Measurements from ENCODE around the gene JPT1.

JPT1 gene

GRCh38 chr17:75146592-75146991 is 7.7 kb downstream of the JPT1 start:
- H3K36me3 ChIP-seq (ENCODE audit: control insufficient read depth, low read length) = peaks cover 79% of the 10 kb centered on the region
- no peak overlapping the region for H3K4me3 ChIP-seq (ENCODE audit: low read length)
- peaks cover 8% of the 10 kb centered on the region; the same call in 1 of the 2 replicates for H3F3A ChIP-seq (ENCODE audit: control insufficient read depth, insufficient read depth)
- no peaks in the 10 kb centered on the region for H3K9me2 ChIP-seq (replicated peaks; ENCODE audit: control insufficient read depth, low read length)
- no peak overlapping the region for H3K4me2 ChIP-seq (ENCODE audit: low read length)
- no peak overlapping the region for H3K27ac ChIP-seq (ENCODE audit: low read depth, low read length)
- peaks cover 48% of the 10 kb centered on the region for H3K79me2 ChIP-seq (ENCODE audit: control insufficient read depth, low read length)
- H3K27me3 ChIP-seq (ENCODE audit: control insufficient read depth, low read length) = no peaks in the 10 kb centered on the region
- H3K9me3 ChIP-seq (ENCODE audit: control insufficient read depth, insufficient read depth, low read length) = no peaks in the 10 kb centered on the region
- peaks cover 6% of the 10 kb centered on the region; the same call in 1 of the 2 replicates for H3K4me1 ChIP-seq (ENCODE audit: control insufficient read depth, low read length)
- H4K20me1 ChIP-seq (ENCODE audit: control insufficient read depth, insufficient read depth, low read depth, low read length) = no peaks in the 10 kb centered on the region; the same call in 1 of the 2 replicates
- TF ChIP-seq EZH2phosphoT487 (IDR thresholded peaks at IDR 0.05; ENCODE audit: borderline replicate concordance, low read length) (no peak), CTCF (IDR thresholded peaks at IDR 0.05; ENCODE audit: low read depth, low read length, poor library complexity, severe bottlenecking) (no peak)

- H3K9me3 ChIP-seq (ENCODE audit: control insufficient read depth, insufficient read depth, low read length) = no peaks in the 10 kb centered on the region
- H3K4me3 ChIP-seq (ENCODE audit: low read length) = no peak overlapping the region
- TF ChIP-seq EZH2phosphoT487 (IDR thresholded peaks at IDR 0.05; ENCODE audit: borderline replicate concordance, low read length) (no peak), CTCF (IDR thresholded peaks at IDR 0.05; ENCODE audit: low read depth, low read length, poor library complexity, severe bottlenecking) (no peak)
- H3K4me1 ChIP-seq (ENCODE audit: control insufficient read depth, low read length) = peaks cover 15% of the 10 kb centered on the region
- H3F3A ChIP-seq (ENCODE audit: control insufficient read depth, insufficient read depth) = peaks cover 8% of the 10 kb centered on the region; the same call in 1 of the 2 replicates
- H3K27ac ChIP-seq (ENCODE audit: low read depth, low read length) = no peak overlapping the region
- peaks cover 32% of the 10 kb centered on the region for H3K79me2 ChIP-seq (ENCODE audit: control insufficient read depth, low read length)
- no peak overlapping the region for H3K4me2 ChIP-seq (ENCODE audit: low read length)
- H3K36me3 ChIP-seq (ENCODE audit: control insufficient read depth, low read length) = peaks cover 92% of the 10 kb centered on the region
- no peaks in the 10 kb centered on the region; the same call in 1 of the 2 replicates for H4K20me1 ChIP-seq (ENCODE audit: control insufficient read depth, insufficient read depth, low read depth, low read length)
- H3K27me3 ChIP-seq (ENCODE audit: control insufficient read depth, low read length) = no peaks in the 10 kb centered on the region
- no peaks in the 10 kb centered on the region for H3K9me2 ChIP-seq (replicated peaks; ENCODE audit: control insufficient read depth, low read length)
These were observed 9.3 kb downstream of the JPT1 start for GRCh38 chr17:75144816-75145512.

- Histone ChIP-seq H3K36me3 (ENCODE audit: control insufficient read depth, low read length) (peaks cover 96% of the 10 kb centered on the region), H3K27ac (ENCODE audit: low read depth, low read length) (no peak overlapping the region), H4K20me1 (ENCODE audit: control insufficient read depth, insufficient read depth, low read depth, low read length) (peaks cover 3% of the 10 kb centered on the region; the same call in 1 of the 2 replicates), H3K4me3 (ENCODE audit: low read length) (no peak overlapping the region), H3K4me1 (ENCODE audit: control insufficient read depth, low read length) (peaks cover 15% of the 10 kb centered on the region), H3K9me2 (replicated peaks; ENCODE audit: control insufficient read depth, low read length) (no peaks in the 10 kb centered on the region), H3K27me3 (ENCODE audit: control insufficient read depth, low read length) (no peaks in the 10 kb centered on the region), H3K9me3 (ENCODE audit: control insufficient read depth, insufficient read depth, low read length) (no peaks in the 10 kb centered on the region), H3K4me2 (ENCODE audit: low read length) (no peak overlapping the region), H3K79me2 (ENCODE audit: control insufficient read depth, low read length) (peaks cover 6% of the 10 kb centered on the region; the same call in 1 of the 2 replicates), H3F3A (ENCODE audit: control insufficient read depth, insufficient read depth) (peaks cover 13% of the 10 kb centered on the region)
- TF ChIP-seq CTCF (IDR thresholded peaks at IDR 0.05; ENCODE audit: low read depth, low read length, poor library complexity, severe bottlenecking) (no peak), EZH2phosphoT487 (IDR thresholded peaks at IDR 0.05; ENCODE audit: borderline replicate concordance, low read length) (no peak)
These were observed 11.9 kb downstream of the JPT1 start for GRCh38 chr17:75142236-75142971.
